ENCODE results near the gene SERPINB2.

GRCh38 chr18:63889626-63890025 lies 2.1 kb downstream of the SERPINB2 start:
- TF ChIP-seq POLR2A (IDR thresholded peaks at IDR 0.05; ENCODE audit: low read length), result no peak
- no peak for TF ChIP-seq GATA1 (IDR thresholded peaks at IDR 0.05; ENCODE audit: low read depth, low read length)
